Activated T-helper 17 cell treated with anti-CD3 and anti-CD28 coated beads, Interleukin-2, amount 50 U/mL, for 72 hours (primary cell): Measurements from ENCODE around the gene SLC7A8. TPM values are rescaled to one million over a fixed set of nuclear protein-coding genes. Genes with fewer than 3 reads are reported as not detected.

Source experiments
- ATAC-seq: fragments of 150-1000 bp; cut with Tn5 transposase; replicated peaks from 2 replicates; pipeline ENCODE4 v1.10.0; 2021; ENCODE audit warnings: mild to moderate bottlenecking, moderate library complexity
- H3K27ac Mint-ChIP-seq: one replicate; pipeline ENCODE4 v1.8.0; 2022; ENCODE audit warnings: mixed read lengths
- H3K27me3 Mint-ChIP-seq: one replicate; pipeline ENCODE4 v1.8.0; 2022; ENCODE audit warnings: mixed read lengths
- H3K36me3 Mint-ChIP-seq: one replicate; pipeline ENCODE4 v1.8.0; 2022; ENCODE audit warnings: low read depth, mild to moderate bottlenecking, mixed read lengths
- H3K4me1 Mint-ChIP-seq: one replicate; pipeline ENCODE4 v1.8.0; 2022; ENCODE audit warnings: mixed read lengths
- H3K4me3 Mint-ChIP-seq: one replicate; pipeline ENCODE4 v1.8.0; 2022; ENCODE audit warnings: mild to moderate bottlenecking, mixed read lengths
- H3K9me3 Mint-ChIP-seq: one replicate; pipeline ENCODE4 v1.8.0; 2022; ENCODE audit warnings: mixed read lengths
- total RNA-seq, 2 donors: library from RNA; stranded (reverse); gene quantifications; one replicate each; pipeline ENCODE4 v1.2.3, GENCODE V29; 2022

SLC7A8 gene
- total RNA-seq, 2 donors from 2014 or later = 0.61 to 0.69 TPM

GRCh38 chr14:23137813-23138535, 45.5 kb downstream of the SLC7A8 start:
- no peak overlapping the region for H3K4me3 Mint-ChIP-seq
- H3K36me3 Mint-ChIP-seq = no peaks in the 10 kb centered on the region
- H3K27ac Mint-ChIP-seq = no peak overlapping the region
- ATAC-seq = no peak
- no peaks in the 10 kb centered on the region for H3K27me3 Mint-ChIP-seq
- no peaks in the 10 kb centered on the region for H3K9me3 Mint-ChIP-seq
- no peaks in the 10 kb centered on the region for H3K4me1 Mint-ChIP-seq

GRCh38 chr14:23137192-23137812, 46.2 kb downstream of the SLC7A8 start:
- Mint-ChIP-seq H3K4me3 (no peak overlapping the region), H3K4me1 (no peaks in the 10 kb centered on the region), H3K27me3 (no peaks in the 10 kb centered on the region), H3K27ac (no peak overlapping the region), H3K9me3 (no peaks in the 10 kb centered on the region), H3K36me3 (no peaks in the 10 kb centered on the region)
- ATAC-seq = no peak

- H3K36me3 Mint-ChIP-seq = no peaks in the 10 kb centered on the region
- no peak for ATAC-seq
- H3K4me3 Mint-ChIP-seq = no peak overlapping the region
- no peaks in the 10 kb centered on the region for H3K27me3 Mint-ChIP-seq
- no peaks in the 10 kb centered on the region for H3K4me1 Mint-ChIP-seq
- H3K9me3 Mint-ChIP-seq = no peaks in the 10 kb centered on the region
- no peak overlapping the region for H3K27ac Mint-ChIP-seq
Measured at GRCh38 chr14:23136566-23137133, 46.8 kb downstream of the SLC7A8 start.

GRCh38 chr14:23132970-23133369, 50.5 kb downstream of the SLC7A8 start:
- Mint-ChIP-seq H3K36me3 (no peaks in the 10 kb centered on the region), H3K27ac (no peak overlapping the region), H3K27me3 (peaks cover 11% of the 10 kb centered on the region), H3K4me3 (no peak overlapping the region), H3K9me3 (no peaks in the 10 kb centered on the region), H3K4me1 (peaks cover 8% of the 10 kb centered on the region)
- no peak for ATAC-seq

GRCh38 chr14:23131482-23131881, 52.0 kb downstream of the SLC7A8 start:
- Mint-ChIP-seq H3K27me3 (peaks cover 11% of the 10 kb centered on the region), H3K4me1 (peaks cover 11% of the 10 kb centered on the region), H3K27ac (no peak overlapping the region), H3K36me3 (no peaks in the 10 kb centered on the region), H3K9me3 (no peaks in the 10 kb centered on the region), H3K4me3 (no peak overlapping the region)
- no peak for ATAC-seq

GRCh38 chr14:23130871-23131270, 52.6 kb downstream of the SLC7A8 start:
- peaks cover 11% of the 10 kb centered on the region for H3K4me1 Mint-ChIP-seq
- H3K36me3 Mint-ChIP-seq = no peaks in the 10 kb centered on the region
- no peak overlapping the region for H3K27ac Mint-ChIP-seq
- H3K4me3 Mint-ChIP-seq = no peak overlapping the region
- H3K9me3 Mint-ChIP-seq = no peaks in the 10 kb centered on the region
- ATAC-seq = no peak
- peaks cover 11% of the 10 kb centered on the region for H3K27me3 Mint-ChIP-seq

GRCh38 chr14:23129759-23130316, 53.6 kb downstream of the SLC7A8 start:
- Mint-ChIP-seq H3K36me3 (no peaks in the 10 kb centered on the region), H3K27ac (no peak overlapping the region), H3K9me3 (no peaks in the 10 kb centered on the region), H3K4me1 (peaks cover 11% of the 10 kb centered on the region), H3K27me3 (peaks cover 11% of the 10 kb centered on the region), H3K4me3 (no peak overlapping the region)
- ATAC-seq = no peak

- peaks cover 11% of the 10 kb centered on the region for H3K27me3 Mint-ChIP-seq
- no peaks in the 10 kb centered on the region for H3K9me3 Mint-ChIP-seq
- no peak overlapping the region for H3K4me3 Mint-ChIP-seq
- peaks cover 11% of the 10 kb centered on the region for H3K4me1 Mint-ChIP-seq
- no peak overlapping the region for H3K27ac Mint-ChIP-seq
- no peak for ATAC-seq
- H3K36me3 Mint-ChIP-seq = no peaks in the 10 kb centered on the region
Measured at GRCh38 chr14:23128969-23129758, 54.3 kb downstream of the SLC7A8 start.

GRCh38 chr14:23127861-23128260, 55.6 kb downstream of the SLC7A8 start:
- ATAC-seq = no peak
- Mint-ChIP-seq H3K9me3 (no peaks in the 10 kb centered on the region), H3K4me3 (no peak overlapping the region), H3K27me3 (peaks cover 11% of the 10 kb centered on the region), H3K36me3 (no peaks in the 10 kb centered on the region), H3K4me1 (peaks cover 11% of the 10 kb centered on the region), H3K27ac (peak overlapping the region; percentile 71)

- H3K27ac Mint-ChIP-seq = no peak overlapping the region
- no peak overlapping the region for H3K4me3 Mint-ChIP-seq
- no peak for ATAC-seq
- H3K36me3 Mint-ChIP-seq = no peaks in the 10 kb centered on the region
- H3K9me3 Mint-ChIP-seq = no peaks in the 10 kb centered on the region
- H3K4me1 Mint-ChIP-seq = peaks cover 11% of the 10 kb centered on the region
- peaks cover 11% of the 10 kb centered on the region for H3K27me3 Mint-ChIP-seq
Measured at GRCh38 chr14:23126548-23127278, 56.7 kb downstream of the SLC7A8 start.

- H3K4me3 Mint-ChIP-seq = no peak overlapping the region
- no peak for ATAC-seq
- H3K27me3 Mint-ChIP-seq = peaks cover 8% of the 10 kb centered on the region
- H3K4me1 Mint-ChIP-seq = peaks cover 16% of the 10 kb centered on the region
- H3K36me3 Mint-ChIP-seq = no peaks in the 10 kb centered on the region
- no peak overlapping the region for H3K27ac Mint-ChIP-seq
- no peaks in the 10 kb centered on the region for H3K9me3 Mint-ChIP-seq
Measured at GRCh38 chr14:23125933-23126524, 57.4 kb downstream of the SLC7A8 start.

- peaks cover 21% of the 10 kb centered on the region for H3K4me1 Mint-ChIP-seq
- H3K4me3 Mint-ChIP-seq = no peak overlapping the region
- no peaks in the 10 kb centered on the region for H3K36me3 Mint-ChIP-seq
- peak overlapping the region; percentile 11 for H3K27ac Mint-ChIP-seq
- H3K27me3 Mint-ChIP-seq = peaks cover 4% of the 10 kb centered on the region
- H3K9me3 Mint-ChIP-seq = no peaks in the 10 kb centered on the region
- ATAC-seq = no peak
Measured at GRCh38 chr14:23125011-23125410, 58.4 kb downstream of the SLC7A8 start.

GRCh38 chr14:23124337-23124954, 59.0 kb downstream of the SLC7A8 start:
- ATAC-seq = no peak
- no peaks in the 10 kb centered on the region for H3K36me3 Mint-ChIP-seq
- peaks cover 21% of the 10 kb centered on the region for H3K4me1 Mint-ChIP-seq
- H3K27me3 Mint-ChIP-seq = peaks cover 4% of the 10 kb centered on the region
- H3K27ac Mint-ChIP-seq = peak overlapping the region; percentile 11
- H3K4me3 Mint-ChIP-seq = no peak overlapping the region
- H3K9me3 Mint-ChIP-seq = no peaks in the 10 kb centered on the region
